SK-MEL-5 (cell line): ENCODE data around the gene DTX3. TPM values are rescaled to one million over a fixed set of nuclear protein-coding genes. Genes with fewer than 3 reads are reported as not detected.
A peak's percentile ranks its signal among the peaks of the same experiment; 100 is the strongest.
"Not testable (repeated sequence)": the region's sequence is repeated elsewhere in the genome, so short reads cannot be mapped to it uniquely, and the experiment has no call there.

Source experiments
- DNase-seq: peaks from one replicate; pipeline ENCODE4 v3.0.0-alpha.2; 2016; ENCODE audit warnings: low read depth, low spot score
- in situ Hi-C: cut with HindIII; loops from 2 replicates; pipeline ENCODE4 v1.10.0; 2016; ENCODE audit warnings: low sequenced_read_pairs, high pct_unique_total_duplicates, low pct_unique_long_range_greater_than_20kb
- total RNA-seq: library from RNA; depleted of rRNA; stranded (reverse); fragments of >200 nt; shearing (Covaris generic); gene quantifications from 2 replicates; pipeline ENCODE4 v1.2.3, GENCODE V29; 2014; rRNA removed

DTX3 gene
- total RNA-seq, 1 experiment from 2014 or later: 14.1 TPM

DNA sequence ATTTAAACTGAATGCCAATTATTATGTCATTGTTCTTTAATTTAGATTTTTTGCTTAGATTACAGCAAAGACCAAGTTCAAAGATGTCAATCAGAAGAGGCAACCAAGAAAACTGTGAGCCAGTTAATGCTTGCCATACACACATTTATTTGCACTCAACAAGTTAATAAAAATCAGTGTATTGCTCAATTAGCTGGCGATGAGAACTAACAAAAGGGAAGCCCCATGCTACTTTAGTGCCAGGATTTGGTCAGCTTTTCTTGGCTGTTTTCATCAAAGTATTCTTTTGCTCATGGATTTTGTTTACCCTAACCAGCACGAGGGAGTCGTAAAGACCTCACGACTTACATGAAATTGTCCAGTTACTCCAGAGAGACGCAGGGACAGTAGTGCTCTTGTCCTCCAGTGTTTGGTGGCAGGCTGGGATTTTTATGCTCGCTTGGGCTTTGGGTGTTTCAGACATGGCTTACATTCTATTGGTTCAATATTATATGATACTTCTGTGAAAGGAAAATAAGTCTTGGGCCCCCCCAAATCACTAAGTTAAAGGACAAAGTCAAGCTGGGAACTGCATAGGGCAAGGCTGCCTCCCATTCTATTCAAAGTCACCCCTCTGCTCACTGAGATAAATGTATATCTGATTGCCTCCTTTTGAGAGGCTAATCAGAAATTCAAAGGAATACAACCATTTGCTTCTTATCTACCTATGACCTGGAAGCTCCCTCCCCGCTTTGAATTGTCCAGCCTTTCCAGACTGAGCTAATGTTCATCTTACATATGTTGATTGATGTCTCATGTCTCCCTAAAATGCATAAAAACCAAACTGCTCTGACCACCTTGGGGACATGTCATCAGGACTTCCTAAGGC lies 35.8 kb downstream of the DTX3 start:
- in situ Hi-C loops: no loop called here
- DNase-seq: no peak

DNA sequence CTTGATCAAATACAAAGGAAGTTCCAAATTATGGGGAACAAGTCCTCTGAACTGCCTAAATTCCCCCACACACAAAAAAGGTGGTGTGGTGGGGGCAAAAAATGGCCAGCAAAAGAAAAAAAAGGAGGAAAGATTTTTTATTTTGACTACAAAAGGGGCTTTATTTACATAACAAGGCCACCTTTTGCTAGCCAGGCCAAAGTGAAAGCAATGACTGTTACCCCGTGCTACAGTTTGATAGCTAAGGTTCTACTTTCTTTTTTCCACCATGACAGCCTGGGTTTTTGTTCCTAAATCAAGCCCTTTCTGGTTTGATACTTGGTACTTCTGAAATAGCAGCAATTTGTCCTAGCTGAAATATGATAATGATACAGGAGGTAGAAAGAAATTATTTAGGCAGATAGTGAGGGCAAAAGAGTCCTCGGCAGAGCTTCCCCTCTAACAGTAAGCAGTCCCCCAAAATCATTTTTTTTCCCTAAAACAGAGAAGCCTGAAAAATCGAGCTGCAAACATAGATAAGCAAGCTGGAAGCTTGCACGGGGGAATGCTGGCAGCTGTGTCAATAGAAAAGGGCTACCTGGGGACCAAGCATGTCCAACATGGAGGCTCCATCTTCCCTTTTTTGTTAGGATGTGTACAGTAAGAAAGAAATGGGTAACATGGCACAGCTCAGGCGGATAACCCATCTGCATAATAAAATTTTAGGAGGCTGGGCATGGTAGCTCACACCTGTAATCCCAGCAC lies 37.2 kb downstream of the DTX3 start:
- in situ Hi-C loops: no loop called here
- DNase-seq: no peak

DNA sequence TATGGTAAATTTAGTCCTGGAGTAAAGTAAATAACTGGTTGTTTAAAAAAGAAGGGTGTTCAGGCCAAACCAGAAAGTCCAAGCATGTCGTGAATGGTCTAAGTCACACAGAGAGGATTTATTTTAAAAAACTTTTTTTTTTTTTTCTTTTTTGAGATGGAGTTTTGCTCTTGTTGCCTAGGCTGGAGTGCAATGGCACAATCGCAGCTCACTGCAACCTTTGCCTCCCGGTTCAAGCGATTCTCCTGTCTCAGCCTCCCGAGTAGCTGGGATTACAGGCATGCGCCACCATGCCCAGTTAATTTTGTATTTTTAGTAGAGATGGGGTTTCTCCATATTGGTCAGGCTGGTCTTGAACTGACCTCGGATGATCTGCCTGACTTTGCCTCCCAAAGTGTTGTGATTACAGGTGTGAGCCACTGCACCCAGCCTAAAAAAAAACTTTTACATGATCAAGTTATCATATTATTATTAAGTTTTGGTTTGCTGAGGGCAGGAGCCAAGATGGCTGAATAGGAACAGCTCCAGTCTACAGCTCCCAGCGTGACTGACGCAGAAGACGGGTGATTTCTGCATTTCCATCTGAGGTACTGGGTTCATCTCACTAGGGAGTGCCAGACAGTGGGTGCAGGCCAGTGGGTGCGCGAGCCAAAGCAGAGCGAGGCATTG lies 41.5 kb downstream of the DTX3 start:
- DNase-seq, in situ Hi-C loops: not testable (repeated sequence)

DNA sequence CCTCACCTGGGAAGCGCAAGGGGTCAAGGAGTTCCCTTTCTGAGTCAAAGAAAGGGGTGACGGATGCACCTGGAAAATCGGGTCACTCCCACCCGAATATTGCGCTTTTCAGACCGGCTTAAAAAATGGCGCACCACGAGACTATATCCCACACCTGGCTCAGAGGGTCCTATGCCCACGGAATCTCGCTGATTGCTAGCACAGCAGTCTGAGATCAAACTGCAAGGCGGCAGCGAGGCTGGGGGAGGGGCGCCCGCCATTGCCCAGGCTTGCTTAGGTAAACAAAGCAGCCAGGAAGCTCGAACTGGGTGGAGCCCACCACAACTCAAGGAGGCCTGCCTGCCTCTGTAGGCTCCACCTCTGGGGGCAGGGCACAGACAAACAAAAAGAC lies 42.0 kb downstream of the DTX3 start:
- DNase-seq, in situ Hi-C loops: not testable (repeated sequence)

DNA sequence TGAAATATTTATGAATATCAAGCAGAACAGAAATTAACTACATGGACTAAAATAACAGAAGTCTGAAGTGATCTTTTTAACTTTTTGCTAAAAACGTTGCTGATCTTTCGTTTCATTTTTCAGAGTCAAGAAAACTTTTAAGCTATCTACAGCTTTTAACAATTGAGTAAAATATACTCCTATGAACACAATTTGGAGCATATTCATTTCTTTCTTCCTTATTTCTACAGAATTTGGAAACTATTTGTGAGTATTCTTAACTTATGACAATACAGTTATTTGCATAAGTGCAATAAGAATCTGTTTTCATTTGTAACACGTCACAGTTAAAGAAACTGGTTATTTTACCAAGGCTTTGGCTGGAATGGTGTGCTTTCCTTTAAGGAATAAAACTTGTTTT lies 49.4 kb downstream of the DTX3 start:
- DNase-seq: no peak
- in situ Hi-C loops: no loop called here

DNA sequence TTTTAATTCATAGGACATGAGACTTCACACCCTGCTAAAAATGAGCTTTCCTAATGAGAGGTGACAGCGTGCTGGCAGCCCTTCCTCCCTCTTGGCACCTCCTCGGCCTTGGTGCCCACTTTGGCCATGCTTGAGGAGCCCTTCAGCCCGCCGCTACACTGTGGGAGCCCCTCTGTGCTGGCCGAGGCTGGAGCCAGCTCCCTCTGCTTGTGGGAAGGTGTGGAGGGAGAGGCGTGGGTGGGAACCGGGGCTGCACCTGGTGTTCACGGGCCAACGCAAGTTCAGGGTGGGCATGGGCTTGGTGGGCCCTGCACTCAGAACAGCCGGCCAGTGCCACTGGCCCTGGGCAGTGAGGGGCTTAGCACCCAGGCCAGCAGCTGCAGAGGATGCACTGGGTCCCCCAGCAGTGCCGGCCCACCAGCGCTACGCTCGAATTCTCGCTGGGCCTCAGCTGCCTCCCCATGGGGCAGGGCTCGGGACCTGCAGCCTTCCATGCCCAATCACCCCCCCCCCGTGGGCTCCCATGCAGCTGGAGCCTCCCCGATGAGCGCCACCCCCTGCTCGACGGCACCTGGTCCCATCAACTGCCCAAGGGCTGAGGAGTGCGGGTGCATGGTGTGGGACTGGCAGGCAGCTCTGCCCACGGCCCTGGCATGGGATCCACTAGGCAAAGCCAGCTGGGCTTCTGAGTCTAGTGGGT lies 51.1 kb downstream of the DTX3 start:
- in situ Hi-C loops: no loop called here
- no peak for DNase-seq

DNA sequence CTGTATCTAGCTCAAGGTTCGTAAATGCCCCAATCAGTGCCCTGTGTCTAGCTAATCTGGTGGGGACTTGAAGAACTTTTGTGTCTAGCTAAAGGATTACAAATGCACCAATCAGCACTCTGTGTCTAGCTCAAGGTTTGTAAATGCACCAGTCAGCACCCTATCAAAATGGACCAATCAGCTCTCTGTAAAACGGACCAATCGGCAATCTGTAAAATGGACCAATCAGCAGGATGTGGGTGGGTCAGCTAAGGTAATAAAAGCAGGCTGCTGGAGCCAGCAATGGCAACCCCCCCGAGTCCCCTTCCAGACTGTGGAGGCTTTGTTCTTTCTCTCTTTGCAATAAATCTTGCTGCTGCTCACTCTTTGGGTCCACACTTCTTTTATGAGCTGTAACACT lies 51.8 kb downstream of the DTX3 start:
- DNase-seq: peak; percentile 47
- in situ Hi-C loops: not testable (repeated sequence)

DNA sequence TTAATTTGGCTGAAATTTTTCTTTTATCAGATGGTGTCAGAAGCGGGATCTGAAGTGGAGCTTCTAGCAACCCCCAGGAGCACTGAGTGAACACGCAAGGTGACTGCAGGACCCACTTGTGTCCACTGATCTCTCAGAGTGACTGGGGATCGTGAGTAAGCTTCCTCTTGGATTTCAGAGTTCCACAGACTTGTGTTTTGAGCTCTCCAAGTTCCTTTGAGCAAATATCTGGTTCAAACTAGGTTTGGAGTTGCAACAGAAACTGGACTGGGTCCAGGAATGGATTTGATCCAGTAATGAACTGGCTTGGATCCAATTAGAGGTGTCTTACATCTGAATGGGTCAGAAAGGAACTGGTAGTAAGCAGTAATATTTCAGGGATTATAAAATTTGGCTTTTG lies 53.1 kb downstream of the DTX3 start:
- DNase-seq: no peak
- in situ Hi-C loops: no loop called here

DNA sequence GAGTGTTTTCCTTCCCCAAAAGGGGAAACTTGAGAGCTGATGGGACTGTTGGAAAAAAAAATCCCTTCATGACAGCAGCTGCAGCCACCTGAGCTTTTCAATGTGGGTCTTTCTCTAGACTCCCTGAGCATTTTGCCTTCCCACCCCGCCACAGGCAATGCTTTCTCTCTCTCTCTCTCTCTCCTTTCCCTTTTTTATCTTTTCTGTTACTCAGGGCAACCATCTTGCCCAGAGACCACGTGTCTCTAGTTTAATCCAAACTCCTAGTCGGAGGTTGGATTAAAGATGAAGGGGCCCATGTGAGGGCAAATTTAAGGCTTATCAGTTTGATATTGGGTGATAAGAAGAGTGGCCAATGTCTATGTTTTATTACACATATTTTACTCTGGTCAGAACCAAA lies 54.3 kb downstream of the DTX3 start:
- DNase-seq: no peak
- in situ Hi-C loops: no loop called here

Other genes starting within 250 kb of the DTX3 start
- gene R3HDM2, start 173.8 kb upstream of the DTX3 start, total RNA-seq: 15.2 and 19.0 TPM in 2 replicates
- not detected in 2 replicates for gene INHBC, start 170.0 kb upstream of the DTX3 start, total RNA-seq
- gene INHBE, start 149.5 kb upstream of the DTX3 start, total RNA-seq: 0.34 TPM in 1 of 2 replicates, not detected in the other
- 0.16 and 1.9 TPM in 2 replicates for gene GLI1, start 145.0 kb upstream of the DTX3 start, total RNA-seq
- gene ARHGAP9, start 125.0 kb upstream of the DTX3 start, total RNA-seq: not detected in 2 replicates
- 148 and 151 TPM in 2 replicates for gene MARS1, start 116.8 kb upstream of the DTX3 start, total RNA-seq
- gene DDIT3, start 84.3 kb upstream of the DTX3 start, total RNA-seq: 103 and 117 TPM in 2 replicates
- gene MBD6, start 82.0 kb upstream of the DTX3 start, total RNA-seq: 6.6 and 6.8 TPM in 2 replicates
- 86.2 and 93.8 TPM in 2 replicates for gene DCTN2, start 57.6 kb upstream of the DTX3 start, total RNA-seq
- 0.29 and 0.40 TPM in 2 replicates for gene KIF5A, start 54.8 kb upstream of the DTX3 start, total RNA-seq
- 48.4 and 53.2 TPM in 2 replicates for gene PIP4K2C, start 13.6 kb upstream of the DTX3 start, total RNA-seq
- gene ARHGEF25, start 6.6 kb downstream of the DTX3 start, total RNA-seq: 13.2 and 16.3 TPM in 2 replicates
- 8.3 and 11.2 TPM in 2 replicates for gene B4GALNT1, start 28.4 kb downstream of the DTX3 start, total RNA-seq
- 239 and 244 TPM in 2 replicates for gene OS9, start 89.3 kb downstream of the DTX3 start, total RNA-seq
- gene AGAP2, start 133.9 kb downstream of the DTX3 start, total RNA-seq: 1.4 and 1.5 TPM in 2 replicates
- gene TSPAN31, start 140.2 kb downstream of the DTX3 start, total RNA-seq: 34.6 and 38.2 TPM in 2 replicates
- gene CDK4, start 147.5 kb downstream of the DTX3 start, total RNA-seq: 383 and 420 TPM in 2 replicates
- 11.9 and 12.5 TPM in 2 replicates for gene MARCHF9, start 150.3 kb downstream of the DTX3 start, total RNA-seq
- 0.69 and 3.1 TPM in 2 replicates for gene CYP27B1, start 162.3 kb downstream of the DTX3 start, total RNA-seq
- gene METTL1, start 167.3 kb downstream of the DTX3 start, total RNA-seq: 9.7 and 13.4 TPM in 2 replicates
- 4.0 and 6.3 TPM in 2 replicates for gene EEF1AKMT3, start 167.8 kb downstream of the DTX3 start, total RNA-seq
- 77.3 and 80.2 TPM in 2 replicates for gene TSFM, start 178.0 kb downstream of the DTX3 start, total RNA-seq
- 0.75 and 0.77 TPM in 2 replicates for gene AVIL, start 213.9 kb downstream of the DTX3 start, total RNA-seq
- gene CTDSP2, start 241.9 kb downstream of the DTX3 start, total RNA-seq: 27.8 and 29.6 TPM in 2 replicates